ENCODE measurements around the gene DNAH7.

- TF ChIP-seq CTCF (IDR thresholded peaks at IDR 0.05), result no peak
- no peak for TF ChIP-seq ZFX (IDR thresholded peaks at IDR 0.05; ENCODE audit: borderline replicate concordance)
These were observed 22.3 kb downstream of the DNAH7 start for GRCh38 chr2:196046123-196046917.
